Measurements from ENCODE around the gene DLG2. TPM values are rescaled to one million over a fixed set of nuclear protein-coding genes. Genes with fewer than 3 reads are reported as not detected.

The DLG2 gene
- total and polyA plus RNA-seq, 2 of the 4 experiments (the other 2 are of a cell fraction), result 0.31 to 0.36 TPM

- no peak overlapping the region for H3K18ac ChIP-seq (ENCODE audit: low read depth, low read length)
- no peak overlapping the region for H2BK5ac ChIP-seq (ENCODE audit: low read depth, low read length, poor library complexity, severe bottlenecking)
- BruUV-seq (replicated peaks), result no TSS peak
- H4K5ac ChIP-seq (ENCODE audit: low read depth, low read length), result no peak overlapping the region
- no peak for TF ChIP-seq CHD1 (IDR thresholded peaks at IDR 0.05; ENCODE audit: low read depth, low read length)
- no peak for TF ChIP-seq RCOR1 (IDR thresholded peaks at IDR 0.05; ENCODE audit: insufficient replicate concordance, low read length)
- TF ChIP-seq CEBPB (IDR thresholded peaks at IDR 0.05; ENCODE audit: low read depth, low read length), result no peak
- TF ChIP-seq USF2 (IDR thresholded peaks at IDR 0.05; ENCODE audit: low read depth, low read length), result no peak
- no peak overlapping the region for H3K9ac ChIP-seq (ENCODE audit: low read depth, low read length)
- in situ Hi-C loops (cut with MboI; ENCODE audit: low sequenced_read_pairs), result no loop called here
- dilution Hi-C loops (cut with HindIII; ENCODE audit: low sequenced_read_pairs, unreplicated experiment), result no loop called here
- H4K20me1 ChIP-seq (ENCODE audit: insufficient read depth, low read length), result no peaks in the 10 kb centered on the region
- H3K23ac ChIP-seq (ENCODE audit: low read depth, low read length), result no peak overlapping the region
- ATAC-seq (ENCODE audit: low read depth) (no peak), DNase-seq (no peak)
- no peak overlapping the region for H3K27ac ChIP-seq (ENCODE audit: insufficient read depth, low read length)
- no peak overlapping the region for H3K4me3 ChIP-seq (ENCODE audit: insufficient read depth, low read depth, low read length)
- H2BK120ac ChIP-seq (ENCODE audit: low read depth, low read length), result no peak overlapping the region
- H3K9me3 ChIP-seq (ENCODE audit: control insufficient read depth, insufficient read depth, low read length), result no peaks in the 10 kb centered on the region
- H3K4ac ChIP-seq (ENCODE audit: low read depth, low read length), result no peak overlapping the region
- intact Hi-C loops (cut with micrococcal nuclease), result no loop called here
- no peak overlapping the region for H4K91ac ChIP-seq (ENCODE audit: insufficient read depth, low read depth, low read length)
- no peaks in the 10 kb centered on the region for H3K36me3 ChIP-seq (ENCODE audit: control insufficient read depth, insufficient read depth, low read length)
- CTCF ChIA-PET, result no interaction called here
- H4K8ac ChIP-seq (ENCODE audit: low read depth in 2 of 2, low read length in 2 of 2), result no peak overlapping the region
- no peak overlapping the region for H2AK9ac ChIP-seq (replicated peaks; ENCODE audit: low read depth, low read length, poor library complexity)
- no peak overlapping the region for H3K14ac ChIP-seq (replicated peaks; ENCODE audit: low read depth, low read length)
- POLR2A ChIA-PET (ENCODE audit: unreplicated experiment), result no interaction called here
- H2BK20ac ChIP-seq (ENCODE audit: low read depth, low read length), result no peak overlapping the region
- no peaks in the 10 kb centered on the region for H3K9me1 ChIP-seq (ENCODE audit: insufficient read depth, low read length)
- H2AFZ ChIP-seq (replicated peaks; ENCODE audit: low read length, poor library complexity), result no peak overlapping the region
- WGBS, 2 experiments (ENCODE audit: extremely low coverage in 2 of 2, insufficient read length in 1 of 2), result 68% methylated on average over 3 of the region's 5 CpGs; no CpG with 5 or more reads in 1 of the 2 experiments
- H3K4me1 ChIP-seq (ENCODE audit: control insufficient read depth, insufficient read depth, low read length), result no peaks in the 10 kb centered on the region
- no peaks in the 10 kb centered on the region for H3K27me3 ChIP-seq (ENCODE audit: control insufficient read depth, insufficient read depth, low read length)
- no peaks in the 10 kb centered on the region for H3K79me1 ChIP-seq (ENCODE audit: low read depth in 1 of 2, low read length in 2 of 2)
- no peak overlapping the region for H2BK15ac ChIP-seq (ENCODE audit: low read depth, low read length)
- H2AK5ac ChIP-seq (ENCODE audit: low read depth, low read length), result no peak overlapping the region
- H3K56ac ChIP-seq (ENCODE audit: extremely low read depth, insufficient read depth, low read length), result no peak overlapping the region
- no peak overlapping the region for H3K4me2 ChIP-seq (ENCODE audit: low read depth, low read length)
These were observed 131.2 kb downstream of the DLG2 start for GRCh38 chr11:85495918-85496317.

Data from IMR-90 (cell line).